Left forelimb (tissue), 1 donor: ENCODE data around the gene FAP.

Source experiments
- DNase-seq: peaks from one replicate; pipeline ENCODE4 v3.0.0-alpha.2; 2018; ENCODE audit warnings: low spot score

FAP gene

DNA sequence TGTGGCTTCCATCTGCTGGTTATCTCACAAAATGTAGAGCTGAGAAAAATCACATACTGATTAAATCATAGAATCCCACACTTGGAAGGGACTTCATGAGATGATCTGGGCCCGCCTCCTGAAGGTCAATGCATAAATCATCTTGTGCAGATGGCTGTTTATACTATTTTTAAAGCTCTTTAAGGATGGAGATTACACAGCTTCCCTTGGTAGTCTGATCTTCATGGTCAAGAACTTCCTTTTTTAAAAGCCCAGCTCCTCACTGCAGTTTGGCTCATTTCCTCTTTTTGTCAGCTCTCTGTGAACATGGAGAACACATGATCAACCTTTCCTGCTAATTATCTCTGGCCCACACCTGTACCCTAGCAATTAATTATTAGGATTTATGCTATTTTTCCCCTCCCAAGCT lies 117.1 kb downstream of the FAP start:
- no peak for DNase-seq

DNA sequence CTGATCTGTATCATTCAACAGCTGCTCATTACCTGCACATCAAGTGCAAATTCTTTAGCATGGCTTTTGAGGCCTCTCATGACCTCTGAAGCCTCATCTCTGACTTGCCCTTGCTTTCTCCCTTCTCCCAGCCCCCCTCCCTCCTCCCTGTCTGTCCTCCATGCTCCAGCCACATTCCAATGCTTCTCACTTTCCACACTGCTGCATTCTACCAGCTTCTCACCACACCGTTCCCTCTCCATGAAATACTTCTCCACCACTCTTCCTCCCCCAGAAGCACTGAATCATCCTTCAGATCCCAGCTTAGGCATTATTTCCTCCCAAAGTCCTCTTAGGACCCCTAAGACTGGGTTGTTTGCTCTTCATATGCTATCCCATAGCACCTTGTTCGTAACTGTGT lies 118.1 kb downstream of the FAP start:
- DNase-seq: no peak

DNA sequence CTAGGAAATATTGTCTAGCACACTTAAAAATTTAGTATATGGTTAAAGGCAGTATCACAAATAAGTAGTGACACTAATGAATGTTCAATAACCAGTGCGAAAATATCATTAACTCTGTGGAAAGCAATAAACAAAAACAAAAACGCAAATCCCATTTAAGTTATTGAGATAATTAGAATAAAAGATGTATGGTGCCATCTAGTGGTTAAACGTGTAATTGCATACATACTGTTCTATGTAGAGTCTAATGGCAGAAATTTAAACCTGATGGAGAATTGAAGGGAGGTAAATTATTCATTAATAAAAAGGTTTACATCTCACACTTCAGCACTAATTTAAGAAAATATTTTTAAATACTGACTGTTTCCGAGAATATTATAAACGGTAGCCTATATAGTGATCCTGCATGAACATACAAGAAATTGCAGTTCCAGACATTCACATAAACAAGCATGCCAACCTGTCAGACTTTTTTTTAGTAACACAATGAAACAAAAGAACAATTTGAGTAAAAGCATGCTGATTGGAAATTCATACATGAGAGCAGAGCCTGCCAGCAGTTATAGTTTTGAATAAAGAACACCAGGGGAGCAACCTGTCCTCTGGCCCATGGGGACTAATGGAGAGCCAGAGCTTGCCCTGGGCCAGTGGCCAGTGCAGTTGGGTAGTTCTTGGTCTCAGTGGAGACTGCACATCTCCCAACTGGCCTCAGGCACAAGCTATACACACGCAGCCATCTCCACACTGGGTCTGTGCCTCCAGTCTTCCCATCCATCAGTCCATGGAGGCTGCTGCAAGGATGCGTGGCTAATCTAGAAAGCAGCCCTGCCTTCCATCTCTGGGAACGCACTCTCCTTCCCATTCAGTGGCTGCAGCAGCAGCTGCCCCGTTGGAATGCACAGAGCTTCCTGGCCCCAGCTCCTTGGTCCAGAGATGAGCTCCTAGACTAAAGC lies 119.2 kb downstream of the FAP start:
- DNase-seq: no peak
